ENCODE results near the gene CALCA. TPM values are rescaled to one million over a fixed set of nuclear protein-coding genes. Genes with fewer than 3 reads are reported as not detected.

Gene CALCA
- total RNA-seq, 1 experiment from 2014 or later: not detected

DNA sequence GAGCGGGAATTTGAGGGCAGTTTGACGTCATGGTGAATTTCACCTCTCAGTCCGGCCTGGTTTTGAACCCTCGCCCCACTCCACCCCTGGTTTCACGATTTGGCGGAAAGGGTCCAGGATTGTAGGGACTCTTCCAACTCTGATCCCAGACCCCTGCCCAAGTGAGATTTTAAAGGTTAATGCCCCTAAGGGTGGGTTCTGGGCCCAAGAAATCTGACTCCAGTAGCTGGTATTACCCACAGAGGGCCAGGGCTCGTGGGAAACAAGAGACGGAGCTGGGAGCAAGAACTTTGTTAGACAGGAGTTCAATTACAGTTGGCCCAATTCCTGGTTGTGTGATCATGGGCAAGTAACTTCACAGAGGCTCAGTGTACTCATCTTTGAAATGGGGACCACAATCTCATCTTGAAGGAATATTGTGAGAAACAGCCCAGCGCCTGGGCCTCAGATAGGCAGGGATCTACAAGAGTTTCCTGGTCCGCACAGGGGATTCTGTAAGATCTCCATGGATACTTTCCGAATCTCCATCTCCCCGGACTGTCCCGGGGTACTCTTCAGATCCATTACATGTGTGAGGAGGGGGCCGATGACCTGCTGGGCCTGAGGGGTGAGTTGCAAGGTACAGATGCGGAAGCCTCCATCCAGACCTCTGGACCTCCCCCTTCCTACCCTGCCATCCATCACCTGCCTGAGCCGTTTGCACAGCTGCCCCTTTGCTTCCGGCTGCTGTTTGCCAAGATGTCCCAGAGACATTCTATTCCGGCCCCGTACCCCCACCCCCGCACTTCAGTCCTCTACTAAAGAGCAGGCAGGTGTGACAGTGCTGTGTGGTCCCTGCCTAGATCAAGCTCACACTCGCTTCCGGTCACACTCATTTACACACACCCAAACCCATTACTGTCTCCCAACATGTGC, 687 bp upstream of the CALCA start:
- H3K4me1 Mint-ChIP-seq (ENCODE audit: low read depth, unreplicated experiment): peaks cover 10% of the 10 kb centered on the region
- H3K9me3 Mint-ChIP-seq (ENCODE audit: low read depth, unreplicated experiment): no peaks in the 10 kb centered on the region
- DNase-seq: no peak
- H3K36me3 Mint-ChIP-seq (ENCODE audit: insufficient read depth, unreplicated experiment): no peaks in the 10 kb centered on the region
- H3K4me3 Mint-ChIP-seq (ENCODE audit: low read depth, unreplicated experiment): peak overlapping the region; percentile 63
- CTCF ChIA-PET: interaction anchor here (3.1 kb wide), 1 partner anchor 103 kb away, joined by 23 read pairs; the partner anchor contains the start of gene CALCB
- H3K27ac Mint-ChIP-seq (ENCODE audit: unreplicated experiment): no peak overlapping the region
- BruUV-seq (replicated peaks): no TSS peak
- peaks cover 95% of the 10 kb centered on the region for H3K27me3 Mint-ChIP-seq (ENCODE audit: unreplicated experiment)
- intact Hi-C loops (cut with micrococcal nuclease; ENCODE audit: unreplicated experiment): loop anchor here (5.0 kb wide), 2 partner anchors 34 to 239 kb away; no protein-coding TSS in a partner anchor
- TF ChIP-seq, protein P1, sequence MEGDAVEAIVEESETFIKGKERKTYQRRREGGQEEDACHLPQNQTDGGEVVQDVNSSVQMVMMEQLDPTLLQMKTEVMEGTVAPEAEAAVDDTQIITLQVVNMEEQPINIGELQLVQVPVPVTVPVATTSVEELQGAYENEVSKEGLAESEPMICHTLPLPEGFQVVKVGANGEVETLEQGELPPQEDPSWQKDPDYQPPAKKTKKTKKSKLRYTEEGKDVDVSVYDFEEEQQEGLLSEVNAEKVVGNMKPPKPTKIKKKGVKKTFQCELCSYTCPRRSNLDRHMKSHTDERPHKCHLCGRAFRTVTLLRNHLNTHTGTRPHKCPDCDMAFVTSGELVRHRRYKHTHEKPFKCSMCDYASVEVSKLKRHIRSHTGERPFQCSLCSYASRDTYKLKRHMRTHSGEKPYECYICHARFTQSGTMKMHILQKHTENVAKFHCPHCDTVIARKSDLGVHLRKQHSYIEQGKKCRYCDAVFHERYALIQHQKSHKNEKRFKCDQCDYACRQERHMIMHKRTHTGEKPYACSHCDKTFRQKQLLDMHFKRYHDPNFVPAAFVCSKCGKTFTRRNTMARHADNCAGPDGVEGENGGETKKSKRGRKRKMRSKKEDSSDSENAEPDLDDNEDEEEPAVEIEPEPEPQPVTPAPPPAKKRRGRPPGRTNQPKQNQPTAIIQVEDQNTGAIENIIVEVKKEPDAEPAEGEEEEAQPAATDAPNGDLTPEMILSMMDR (IDR thresholded peaks at IDR 0.05; ENCODE audit: unreplicated experiment): no peak

DNA sequence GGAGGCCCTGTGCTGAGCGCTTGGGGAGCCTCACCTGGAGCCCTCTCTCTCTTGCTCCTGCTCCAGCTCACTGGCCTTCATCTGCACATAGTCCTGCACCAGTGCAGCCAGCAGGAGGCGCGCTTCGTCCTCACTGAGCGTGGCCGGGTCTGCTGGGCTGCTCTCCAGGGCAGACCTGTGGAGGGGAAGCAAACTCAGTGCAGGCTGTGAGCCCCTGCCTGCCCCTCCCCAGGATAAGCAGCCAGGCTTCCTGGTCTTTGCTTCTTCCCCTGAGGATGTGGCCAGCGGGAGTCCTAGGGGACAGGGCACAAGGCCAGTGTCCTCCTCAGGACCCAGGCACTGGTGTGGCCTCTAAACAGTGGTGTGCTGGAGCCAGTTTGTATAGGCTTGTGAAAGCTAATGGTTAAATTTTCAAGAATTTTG, 2.2 kb downstream of the CALCA start:
- H3K9me3 Mint-ChIP-seq (ENCODE audit: low read depth, unreplicated experiment): no peaks in the 10 kb centered on the region
- CTCF ChIA-PET: interaction anchor here (0.9 to 1.1 kb wide), 3 partner anchors 36 to 107 kb away, joined by 3 to 4 read pairs (median 3); no protein-coding TSS in a partner anchor
- H3K4me1 Mint-ChIP-seq (ENCODE audit: low read depth, unreplicated experiment): peaks cover 10% of the 10 kb centered on the region
- no peak overlapping the region for H3K27ac Mint-ChIP-seq (ENCODE audit: unreplicated experiment)
- no peak overlapping the region for H3K4me3 Mint-ChIP-seq (ENCODE audit: low read depth, unreplicated experiment)
- TF ChIP-seq, protein P1 (IDR thresholded peaks at IDR 0.05; ENCODE audit: unreplicated experiment): peak; percentile 69
- DNase-seq: peak; percentile 77
- peaks cover 94% of the 10 kb centered on the region for H3K27me3 Mint-ChIP-seq (ENCODE audit: unreplicated experiment)
- BruUV-seq (replicated peaks): no TSS peak
- intact Hi-C loops (cut with micrococcal nuclease; ENCODE audit: unreplicated experiment): loop anchor here (5.0 kb wide), 2 partner anchors 37 to 242 kb away; no protein-coding TSS in a partner anchor
- no peaks in the 10 kb centered on the region for H3K36me3 Mint-ChIP-seq (ENCODE audit: insufficient read depth, unreplicated experiment)

DNA sequence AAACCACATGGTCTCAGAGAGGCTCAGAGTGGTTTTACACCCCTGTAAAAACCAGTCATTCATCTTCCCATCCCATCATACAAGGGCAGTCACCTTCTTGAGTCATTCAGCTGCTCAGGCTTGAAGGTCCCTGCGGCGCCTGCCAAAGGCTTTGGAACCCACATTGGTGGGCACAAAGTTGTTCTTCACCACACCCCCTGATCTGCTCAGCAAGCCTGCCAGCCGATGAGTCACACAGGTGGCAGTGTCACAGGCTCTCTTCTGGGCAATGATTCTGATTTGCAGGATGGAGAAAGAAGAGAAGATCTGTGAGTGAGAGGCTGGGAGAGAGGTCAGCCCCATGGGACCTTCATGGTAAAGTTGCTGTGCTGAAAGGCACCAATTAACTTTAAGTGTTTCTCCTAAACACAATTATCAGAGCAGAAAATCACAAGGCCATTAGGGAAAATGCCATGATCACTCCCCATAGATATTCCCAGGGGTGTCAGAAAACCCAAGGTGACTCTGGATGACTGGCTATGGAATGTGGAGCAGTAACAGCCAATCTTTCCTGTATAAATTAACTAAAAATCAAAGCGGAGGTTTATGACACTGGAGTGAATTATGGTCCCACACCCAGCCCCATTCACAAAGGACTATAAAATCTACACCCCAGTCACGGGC, 4.4 kb downstream of the CALCA start:
- no TSS peak for BruUV-seq (replicated peaks)
- peaks cover 76% of the 10 kb centered on the region for H3K27me3 Mint-ChIP-seq (ENCODE audit: unreplicated experiment)
- no peaks in the 10 kb centered on the region for H3K9me3 Mint-ChIP-seq (ENCODE audit: low read depth, unreplicated experiment)
- H3K4me3 Mint-ChIP-seq (ENCODE audit: low read depth, unreplicated experiment): no peak overlapping the region
- H3K27ac Mint-ChIP-seq (ENCODE audit: unreplicated experiment): no peak overlapping the region
- DNase-seq: no peak
- intact Hi-C loops (cut with micrococcal nuclease; ENCODE audit: unreplicated experiment): no loop called here
- CTCF ChIA-PET: no interaction called here
- no peaks in the 10 kb centered on the region for H3K36me3 Mint-ChIP-seq (ENCODE audit: insufficient read depth, unreplicated experiment)
- TF ChIP-seq, protein P1 (IDR thresholded peaks at IDR 0.05; ENCODE audit: unreplicated experiment): no peak
- no peaks in the 10 kb centered on the region for H3K4me1 Mint-ChIP-seq (ENCODE audit: low read depth, unreplicated experiment)

DNA sequence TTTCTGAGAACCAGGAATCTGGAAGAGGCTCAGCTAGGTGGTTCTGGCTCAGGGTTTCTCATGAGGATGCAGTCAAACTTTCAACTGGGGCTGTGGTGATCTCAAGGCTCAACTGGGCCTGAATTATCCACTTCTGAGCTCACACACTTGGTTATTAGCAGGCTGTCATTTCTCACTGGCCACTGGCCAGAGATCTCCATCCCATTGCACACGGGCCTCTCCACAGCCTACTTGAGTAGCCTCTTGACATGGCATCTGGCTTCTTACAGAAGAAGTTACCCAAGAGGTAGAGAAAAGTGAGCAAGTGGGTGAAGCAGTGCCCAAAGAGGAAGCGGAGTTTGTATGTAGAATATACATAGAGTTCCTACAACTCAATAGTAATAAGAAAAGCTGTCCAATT, 16.0 kb downstream of the CALCA start:
- DNase-seq: no peak
- no peak overlapping the region for H3K4me3 Mint-ChIP-seq (ENCODE audit: low read depth, unreplicated experiment)
- no peaks in the 10 kb centered on the region for H3K9me3 Mint-ChIP-seq (ENCODE audit: low read depth, unreplicated experiment)
- TF ChIP-seq, protein P1 (IDR thresholded peaks at IDR 0.05; ENCODE audit: unreplicated experiment): no peak
- intact Hi-C loops (cut with micrococcal nuclease; ENCODE audit: unreplicated experiment): no loop called here
- no peaks in the 10 kb centered on the region for H3K4me1 Mint-ChIP-seq (ENCODE audit: low read depth, unreplicated experiment)
- CTCF ChIA-PET: no interaction called here
- no TSS peak for BruUV-seq (replicated peaks)
- no peak overlapping the region for H3K27ac Mint-ChIP-seq (ENCODE audit: unreplicated experiment)
- no peaks in the 10 kb centered on the region for H3K36me3 Mint-ChIP-seq (ENCODE audit: insufficient read depth, unreplicated experiment)
- H3K27me3 Mint-ChIP-seq (ENCODE audit: unreplicated experiment): peaks cover 29% of the 10 kb centered on the region

All from Calu3 (cell line).